ENCODE data around the gene PLEKHG1.

- TF ChIP-seq, protein P1, sequence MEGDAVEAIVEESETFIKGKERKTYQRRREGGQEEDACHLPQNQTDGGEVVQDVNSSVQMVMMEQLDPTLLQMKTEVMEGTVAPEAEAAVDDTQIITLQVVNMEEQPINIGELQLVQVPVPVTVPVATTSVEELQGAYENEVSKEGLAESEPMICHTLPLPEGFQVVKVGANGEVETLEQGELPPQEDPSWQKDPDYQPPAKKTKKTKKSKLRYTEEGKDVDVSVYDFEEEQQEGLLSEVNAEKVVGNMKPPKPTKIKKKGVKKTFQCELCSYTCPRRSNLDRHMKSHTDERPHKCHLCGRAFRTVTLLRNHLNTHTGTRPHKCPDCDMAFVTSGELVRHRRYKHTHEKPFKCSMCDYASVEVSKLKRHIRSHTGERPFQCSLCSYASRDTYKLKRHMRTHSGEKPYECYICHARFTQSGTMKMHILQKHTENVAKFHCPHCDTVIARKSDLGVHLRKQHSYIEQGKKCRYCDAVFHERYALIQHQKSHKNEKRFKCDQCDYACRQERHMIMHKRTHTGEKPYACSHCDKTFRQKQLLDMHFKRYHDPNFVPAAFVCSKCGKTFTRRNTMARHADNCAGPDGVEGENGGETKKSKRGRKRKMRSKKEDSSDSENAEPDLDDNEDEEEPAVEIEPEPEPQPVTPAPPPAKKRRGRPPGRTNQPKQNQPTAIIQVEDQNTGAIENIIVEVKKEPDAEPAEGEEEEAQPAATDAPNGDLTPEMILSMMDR (IDR thresholded peaks at IDR 0.05): no peak
- TF ChIP-seq POLR2A (IDR thresholded peaks at IDR 0.05): no peak
These were observed 26.2 kb downstream of the PLEKHG1 start for GRCh38 chr6:150625927-150626326.

All from right lobe of liver (tissue), 4 donors.